Muscle of leg (tissue), 11 donors: Measurements from ENCODE around the gene HMG20A. TPM values are rescaled to one million over a fixed set of nuclear protein-coding genes. Genes with fewer than 3 reads are reported as not detected.

Experiments used
- DNase-seq: peaks from one replicate; pipeline ENCODE4 v3.0.0; 2013
- H3K27ac ChIP-seq: one replicate; pipeline ENCODE4 v1.5.1; 2013; ENCODE audit warnings: mild to moderate bottlenecking, low read length, control low read depth
- H3K27me3 ChIP-seq: one replicate; pipeline ENCODE4 v1.6.1; 2013; ENCODE audit warnings: low read length; ENCODE audit not compliant: control insufficient read depth, insufficient read depth
- H3K36me3 ChIP-seq: one replicate; pipeline ENCODE4 v1.6.1; 2013; ENCODE audit warnings: low read length; ENCODE audit not compliant: control insufficient read depth, insufficient read depth
- H3K4me1 ChIP-seq: one replicate; pipeline ENCODE4 v1.6.1; 2013; ENCODE audit warnings: low read length; ENCODE audit not compliant: control insufficient read depth, insufficient read depth
- H3K4me3 ChIP-seq: one replicate; pipeline ENCODE4 v1.5.1; 2013; ENCODE audit warnings: low read length, control low read depth
- H3K9me3 ChIP-seq: replicated peaks from 2 replicates; pipeline ENCODE4 v1.6.1; 2013; ENCODE audit warnings: low read depth, low read length; ENCODE audit not compliant: control insufficient read depth
- WGBS: methylation state at CpG from one replicate; pipeline ENCODE4 v1.1.5; 2013; ENCODE audit warnings: missing lambda C conversion rate; ENCODE audit not compliant: insufficient coverage; 5-methylcytosine and 5-hydroxymethylcytosine counted together
- polyA plus RNA-seq, 8 donors: library from polyadenylated mRNA; unstranded; fragments of 120-200 nt; gene quantifications; one replicate each; pipeline versions ENCODE4 v1.2.1 to v1.2.3, GENCODE V29; 2013; ENCODE audit warnings: inconsistent platforms in 1 of 8, low replicate concordance in 1 of 8; ENCODE audit not compliant: insufficient read length in 8 of 8, insufficient read depth in 1 of 8
- total RNA-seq: library from RNA; stranded (reverse); fragments of 120-200 nt; gene quantifications from one replicate; pipeline ENCODE4 v1.2.4, GENCODE V29; 2013

Gene HMG20A
- total and polyA plus RNA-seq, 9 donors = 30.5 to 51.4 (median 43.7) TPM

DNA sequence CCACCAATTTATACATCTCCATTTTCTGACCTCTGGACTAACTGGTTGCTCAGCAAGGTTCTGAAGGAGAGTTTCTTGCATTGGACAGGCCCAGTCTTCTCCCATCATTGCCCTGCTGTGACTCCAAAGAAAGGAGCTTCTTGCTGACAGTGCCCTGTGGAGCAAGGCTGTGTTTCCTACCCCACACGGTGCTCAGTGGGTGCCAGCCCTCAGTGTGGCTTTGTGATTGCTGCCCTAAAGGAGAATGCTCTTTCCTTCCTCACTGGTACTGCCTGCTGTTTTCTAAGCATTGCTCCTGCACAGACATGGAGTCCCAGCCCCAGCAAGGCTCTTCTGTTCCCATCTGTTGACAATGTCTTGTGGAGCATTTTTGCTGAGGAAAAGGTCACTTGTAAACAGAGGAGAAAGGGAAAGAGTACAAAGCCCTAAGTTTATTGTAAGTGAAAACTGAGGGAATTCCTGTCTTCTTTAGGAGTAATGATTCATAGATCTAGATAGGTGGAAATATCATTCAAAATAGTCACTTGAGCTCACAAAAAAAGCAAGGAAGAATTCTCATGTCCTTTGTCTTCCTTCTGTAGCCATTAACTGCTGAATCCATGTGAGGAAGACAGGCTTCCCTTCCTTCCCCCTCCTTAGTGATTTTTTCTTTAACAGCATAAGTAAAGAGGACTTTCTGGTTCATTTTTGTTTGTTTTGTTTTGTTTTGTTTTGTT, 62.9 kb downstream of the HMG20A start:
- no CpG with 5 or more reads among the region's 1 CpG for WGBS
- Histone ChIP-seq H3K27ac (no peak overlapping the region), H3K4me1 (peaks cover 8% of the 10 kb centered on the region)

DNA sequence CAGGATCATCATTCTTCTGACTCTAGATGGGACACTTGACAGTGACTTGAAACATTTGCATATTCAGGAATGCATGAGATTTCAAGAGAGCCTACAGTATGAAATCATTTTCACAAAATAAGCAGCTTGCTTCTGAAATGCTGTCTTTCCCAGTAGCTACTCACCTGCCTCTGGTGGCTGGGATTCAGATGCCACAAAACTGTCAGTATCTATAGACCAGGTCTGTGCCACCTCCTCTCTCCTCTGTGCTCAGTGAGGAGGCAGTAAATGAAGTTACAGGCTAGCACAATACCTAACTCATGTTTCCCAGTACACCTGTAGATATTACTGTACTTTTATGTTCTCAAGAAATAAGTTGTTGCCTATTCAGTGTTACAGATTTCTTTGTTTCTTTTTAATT, 64.3 kb downstream of the HMG20A start:
- Histone ChIP-seq H3K4me1 (peaks cover 8% of the 10 kb centered on the region), H3K36me3 (peaks cover 26% of the 10 kb centered on the region)

More for the DNA sequence above, 62.9 kb downstream of the HMG20A start:
- peaks cover 34% of the 10 kb centered on the region for H3K36me3 ChIP-seq
- no peak for DNase-seq
- H3K9me3 ChIP-seq = no peaks in the 10 kb centered on the region
- H3K4me3 ChIP-seq = no peak overlapping the region
- H3K27me3 ChIP-seq = no peaks in the 10 kb centered on the region

DNA sequence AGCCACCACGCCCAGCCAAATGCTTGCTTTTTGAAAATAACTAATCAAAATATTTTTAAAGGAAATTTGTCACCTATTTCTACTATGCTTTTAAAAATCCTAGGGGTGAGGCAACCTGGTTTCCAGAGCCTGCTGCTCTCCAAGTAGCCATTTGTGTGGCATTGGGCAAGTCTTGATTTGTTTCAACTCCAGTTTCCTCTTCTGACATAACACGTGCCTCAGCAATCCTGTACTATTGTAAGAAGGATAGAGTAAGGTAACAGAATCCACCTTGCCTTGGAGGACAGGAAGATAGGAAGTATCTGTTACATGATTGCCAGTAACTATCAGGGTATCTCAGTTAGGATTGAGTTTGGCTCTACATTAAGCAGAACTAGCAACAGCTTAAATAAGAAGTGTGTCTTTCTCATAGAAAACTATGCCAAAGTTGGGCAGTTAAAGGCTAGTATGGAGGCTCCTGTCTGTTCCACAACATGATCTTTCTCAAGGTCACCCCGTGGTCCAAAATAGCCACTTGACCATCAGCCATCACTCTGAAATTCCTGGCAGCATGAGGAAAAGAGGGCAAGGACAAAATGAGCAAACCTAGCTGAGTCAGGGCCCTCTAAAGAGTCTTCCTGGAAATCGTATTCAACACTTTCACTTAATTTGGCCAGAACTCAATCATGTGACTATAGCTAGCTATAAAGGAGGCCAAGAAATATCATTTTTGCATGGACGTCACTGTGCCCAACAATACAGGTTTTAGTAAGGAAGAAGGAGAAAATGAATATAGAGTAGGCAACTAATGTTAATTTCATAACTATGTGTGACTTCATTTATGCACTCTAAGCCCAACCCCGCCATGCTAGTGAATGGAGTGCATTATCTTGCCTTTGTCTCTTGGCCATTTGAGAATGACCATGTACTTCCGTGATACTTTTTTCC, 66.1 kb downstream of the HMG20A start:
- no peak overlapping the region for H3K4me3 ChIP-seq
- 20% methylated on average over 1 of the region's 7 CpGs for WGBS
- peaks cover 21% of the 10 kb centered on the region for H3K36me3 ChIP-seq
- H3K4me1 ChIP-seq = peaks cover 13% of the 10 kb centered on the region
- H3K27ac ChIP-seq = peak overlapping the region; percentile 82
- DNase-seq = no peak
- no peaks in the 10 kb centered on the region for H3K9me3 ChIP-seq
- no peaks in the 10 kb centered on the region for H3K27me3 ChIP-seq

More for the DNA sequence above, 64.3 kb downstream of the HMG20A start:
- no peaks in the 10 kb centered on the region for H3K27me3 ChIP-seq
- H3K27ac ChIP-seq = no peak overlapping the region
- no peak overlapping the region for H3K4me3 ChIP-seq
- DNase-seq = no peak
- H3K9me3 ChIP-seq = no peaks in the 10 kb centered on the region

DNA sequence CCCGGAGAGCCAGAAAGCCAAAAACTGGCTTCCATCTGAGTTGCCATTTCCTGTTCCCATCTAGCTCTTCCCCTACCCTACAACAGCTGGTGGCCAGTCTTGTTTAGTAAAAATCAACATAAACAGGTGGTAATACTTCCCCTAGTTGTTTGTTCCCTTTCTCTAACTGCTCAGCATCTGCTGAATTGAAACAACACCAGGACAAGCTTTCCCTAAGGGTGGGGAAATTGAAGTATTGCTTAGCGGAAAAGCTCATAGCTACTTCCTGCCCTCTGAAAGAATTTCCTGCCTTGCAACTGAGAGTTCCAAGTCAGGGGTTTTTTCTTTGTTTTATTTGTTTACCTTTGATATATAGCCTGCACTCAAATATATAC, 66.8 kb downstream of the HMG20A start:
- no peaks in the 10 kb centered on the region for H3K9me3 ChIP-seq

DNA sequence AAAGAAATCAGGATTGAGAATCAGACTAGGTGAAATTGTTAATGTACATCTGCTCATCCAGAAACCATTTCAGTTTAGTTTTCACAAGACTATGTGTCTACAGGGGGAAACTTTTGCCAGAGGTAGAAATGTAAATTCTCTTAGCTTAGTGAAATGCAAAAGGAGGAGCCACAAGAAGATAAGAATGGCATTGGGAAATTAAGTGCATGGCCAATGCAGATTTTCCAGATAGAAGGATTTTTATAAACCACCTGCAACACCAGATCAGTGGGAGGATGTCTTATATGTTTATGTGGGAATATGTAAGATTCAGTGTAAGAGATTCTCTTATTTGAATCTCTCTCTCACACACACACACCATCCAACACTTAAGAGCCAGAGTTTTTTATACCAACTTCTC, 67.2 kb downstream of the HMG20A start:
- Histone ChIP-seq H3K27me3 (no peaks in the 10 kb centered on the region), H3K4me1 (peaks cover 13% of the 10 kb centered on the region), H3K36me3 (peaks cover 21% of the 10 kb centered on the region), H3K4me3 (no peak overlapping the region), H3K27ac (peak overlapping the region; percentile 82), H3K9me3 (no peaks in the 10 kb centered on the region)
- DNase-seq = no peak

More for the DNA sequence above, 66.8 kb downstream of the HMG20A start:
- Histone ChIP-seq H3K36me3 (peaks cover 21% of the 10 kb centered on the region), H3K4me3 (no peak overlapping the region), H3K27me3 (no peaks in the 10 kb centered on the region), H3K4me1 (peaks cover 13% of the 10 kb centered on the region), H3K27ac (peak overlapping the region; percentile 82)
- WGBS = 60% methylated on average over 1 of the region's 2 CpGs
- DNase-seq = peak; percentile 61

DNA sequence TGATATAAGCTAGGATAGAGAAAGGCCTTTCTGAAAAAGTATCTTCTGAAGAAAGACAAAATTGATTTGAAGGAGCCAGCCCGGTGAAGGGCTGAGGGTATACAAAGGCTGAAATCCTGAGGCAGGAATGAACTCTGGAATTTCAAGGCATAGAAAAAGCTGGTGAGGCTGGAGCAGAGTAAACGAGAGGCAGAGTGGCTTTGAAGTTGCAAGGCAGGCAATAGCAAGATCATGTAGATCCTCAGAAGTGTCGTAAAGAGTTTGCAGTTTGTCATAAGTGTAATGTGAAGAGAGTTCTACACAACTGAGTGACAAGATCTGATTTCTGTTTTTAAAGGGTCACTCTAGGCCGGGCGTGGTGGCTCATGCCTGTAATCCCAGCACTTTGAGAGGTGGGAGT, 69.0 kb downstream of the HMG20A start:
- Histone ChIP-seq H3K36me3 (peaks cover 8% of the 10 kb centered on the region), H3K4me3 (no peak overlapping the region), H3K4me1 (peaks cover 13% of the 10 kb centered on the region), H3K27me3 (no peaks in the 10 kb centered on the region), H3K27ac (no peak overlapping the region), H3K9me3 (no peaks in the 10 kb centered on the region)
- whole genome bisulfite sequencing = 80% methylated on average over 3 of the region's 5 CpGs
- DNase-seq = no peak

DNA sequence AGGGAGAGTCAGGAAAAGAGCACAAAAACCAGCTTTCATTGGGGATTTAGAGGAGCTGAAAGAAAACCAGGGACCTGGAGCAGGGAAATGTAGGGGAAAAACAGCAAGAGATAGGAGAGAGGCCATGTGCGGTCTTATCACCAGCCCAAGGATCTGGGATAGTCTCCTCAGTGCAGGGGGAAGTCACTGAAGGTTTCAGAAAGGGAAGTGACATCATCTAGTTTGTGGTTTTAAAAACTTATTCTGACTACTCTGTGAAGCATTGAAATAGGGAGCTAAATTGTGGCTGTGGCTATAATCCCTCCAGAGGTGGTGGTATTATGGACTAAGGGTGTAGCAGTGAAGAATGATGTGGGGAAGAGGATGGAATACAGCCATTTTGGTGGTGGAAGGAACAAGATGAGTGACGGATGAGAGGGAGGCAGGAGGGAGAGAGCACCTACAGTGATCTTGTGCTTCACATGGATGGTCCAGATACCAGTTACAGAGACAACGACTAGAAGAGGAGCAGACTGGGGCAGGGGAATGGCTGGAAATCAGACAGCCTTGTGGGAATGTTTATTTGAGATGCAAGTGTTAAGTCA, 72.7 kb downstream of the HMG20A start:
- DNase-seq = peak; percentile 39
- Histone ChIP-seq H3K9me3 (no peaks in the 10 kb centered on the region), H3K27me3 (no peaks in the 10 kb centered on the region), H3K27ac (no peak overlapping the region), H3K36me3 (peaks cover 4% of the 10 kb centered on the region), H3K4me1 (peaks cover 42% of the 10 kb centered on the region), H3K4me3 (no peak overlapping the region)
- WGBS = 67% methylated on average over 3 of the region's 3 CpGs

DNA sequence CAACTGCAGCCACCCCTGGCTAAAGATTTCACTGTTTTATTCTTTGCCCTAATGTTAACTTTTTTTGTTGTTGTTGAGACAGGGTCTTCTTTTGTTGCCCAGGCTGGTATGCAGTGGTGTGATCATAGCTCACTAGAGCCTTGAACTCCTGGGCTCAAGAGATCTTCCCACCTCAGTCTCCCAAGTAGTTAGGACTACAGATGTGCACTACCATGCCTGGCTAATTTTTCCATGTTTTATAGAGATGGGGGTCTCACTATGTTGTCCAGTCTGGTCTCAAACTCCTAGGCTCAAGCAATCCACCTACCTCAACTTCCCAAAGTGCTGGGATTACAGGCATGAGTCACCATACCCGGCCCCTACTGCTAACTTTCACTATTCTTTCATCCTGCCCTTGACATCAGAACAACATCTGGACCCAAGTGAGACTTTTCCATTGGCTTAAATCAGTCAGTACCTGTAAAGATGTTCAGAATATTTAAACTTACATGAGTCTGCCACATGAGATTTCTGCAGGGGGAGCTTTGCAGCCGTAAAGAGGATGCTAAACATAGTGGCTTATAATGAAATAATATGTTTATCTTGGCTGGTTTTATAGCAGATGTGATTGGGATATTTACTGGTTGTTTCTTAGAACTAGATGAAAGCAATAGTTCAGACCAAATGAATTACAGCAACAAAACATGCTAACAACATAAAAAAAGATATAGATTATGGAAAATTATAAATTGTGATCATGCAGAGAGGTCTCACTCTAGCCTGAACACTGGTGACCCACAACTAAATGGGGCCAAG, 73.6 kb downstream of the HMG20A start:
- no peaks in the 10 kb centered on the region for H3K9me3 ChIP-seq
- no peak for DNase-seq
- H3K4me1 ChIP-seq = peaks cover 51% of the 10 kb centered on the region
- H3K4me3 ChIP-seq = no peak overlapping the region
- H3K36me3 ChIP-seq = peaks cover 4% of the 10 kb centered on the region
- H3K27ac ChIP-seq = no peak overlapping the region
- no CpG with 5 or more reads among the region's 2 CpGs for WGBS
- no peaks in the 10 kb centered on the region for H3K27me3 ChIP-seq

DNA sequence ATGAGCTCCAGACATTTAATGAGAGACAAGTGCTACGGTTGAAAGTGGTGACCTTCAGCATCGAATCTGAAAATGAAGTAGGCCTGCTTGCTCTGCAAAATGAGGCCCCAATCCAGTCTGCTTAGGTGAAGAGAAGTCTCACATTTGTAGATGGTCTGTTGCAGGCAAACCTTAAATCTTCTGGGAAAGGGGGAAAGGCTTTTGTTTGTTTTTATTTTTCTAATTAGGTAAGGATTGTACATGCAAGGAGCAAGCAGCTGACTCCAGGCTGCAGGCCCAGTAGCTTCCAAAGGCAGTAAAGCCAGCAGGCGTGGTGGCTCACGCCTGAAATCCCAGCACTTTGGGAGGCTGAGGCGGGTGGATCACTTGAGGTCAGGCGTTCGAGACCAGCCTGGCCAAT, 74.3 kb downstream of the HMG20A start:
- H3K36me3 ChIP-seq = peaks cover 4% of the 10 kb centered on the region
- peaks cover 56% of the 10 kb centered on the region for H3K4me1 ChIP-seq
- no peak overlapping the region for H3K4me3 ChIP-seq
- WGBS = 73% methylated on average over 4 of the region's 7 CpGs
- H3K27me3 ChIP-seq = no peaks in the 10 kb centered on the region
- DNase-seq = no peak
- no peak overlapping the region for H3K27ac ChIP-seq
- H3K9me3 ChIP-seq = no peaks in the 10 kb centered on the region
